ENCODE results near the gene POLR1H.

DNA sequence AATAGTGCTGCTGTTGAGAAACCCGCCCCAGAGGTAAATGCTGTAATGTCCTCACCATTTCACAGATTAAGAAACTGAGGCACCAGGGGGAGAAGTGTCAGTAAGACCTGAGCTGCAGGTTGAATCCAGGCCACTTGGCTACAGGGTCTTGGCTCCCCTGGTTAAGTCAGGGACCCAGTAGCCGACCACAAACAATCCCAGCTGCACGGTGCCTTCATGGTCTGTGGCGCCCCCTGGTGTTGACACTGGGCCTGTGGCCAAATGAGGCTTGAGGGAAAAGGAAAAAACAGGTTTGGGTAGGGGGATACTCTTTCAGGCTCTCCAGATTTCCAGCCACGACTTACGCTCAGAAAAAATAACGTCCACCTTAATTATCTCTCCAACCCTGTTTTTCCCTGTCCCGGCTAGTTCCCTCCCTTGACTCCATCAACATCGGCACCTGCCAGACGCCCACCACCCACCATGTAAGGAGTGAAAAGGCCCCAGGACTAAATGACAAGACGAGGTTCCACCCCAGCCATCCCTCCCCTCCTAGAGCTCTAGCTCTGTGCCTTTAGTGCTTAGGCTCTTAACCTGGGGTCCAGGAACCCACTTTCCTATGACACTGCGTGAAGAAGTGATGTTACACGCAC is 47.7 kb upstream of the POLR1H start:
- TF ChIP-seq POLR2AphosphoS5 (IDR thresholded peaks at IDR 0.05) (no peak), POLR2A (IDR thresholded peaks at IDR 0.05) (no peak)
- TF ChIP-seq, protein P1, sequence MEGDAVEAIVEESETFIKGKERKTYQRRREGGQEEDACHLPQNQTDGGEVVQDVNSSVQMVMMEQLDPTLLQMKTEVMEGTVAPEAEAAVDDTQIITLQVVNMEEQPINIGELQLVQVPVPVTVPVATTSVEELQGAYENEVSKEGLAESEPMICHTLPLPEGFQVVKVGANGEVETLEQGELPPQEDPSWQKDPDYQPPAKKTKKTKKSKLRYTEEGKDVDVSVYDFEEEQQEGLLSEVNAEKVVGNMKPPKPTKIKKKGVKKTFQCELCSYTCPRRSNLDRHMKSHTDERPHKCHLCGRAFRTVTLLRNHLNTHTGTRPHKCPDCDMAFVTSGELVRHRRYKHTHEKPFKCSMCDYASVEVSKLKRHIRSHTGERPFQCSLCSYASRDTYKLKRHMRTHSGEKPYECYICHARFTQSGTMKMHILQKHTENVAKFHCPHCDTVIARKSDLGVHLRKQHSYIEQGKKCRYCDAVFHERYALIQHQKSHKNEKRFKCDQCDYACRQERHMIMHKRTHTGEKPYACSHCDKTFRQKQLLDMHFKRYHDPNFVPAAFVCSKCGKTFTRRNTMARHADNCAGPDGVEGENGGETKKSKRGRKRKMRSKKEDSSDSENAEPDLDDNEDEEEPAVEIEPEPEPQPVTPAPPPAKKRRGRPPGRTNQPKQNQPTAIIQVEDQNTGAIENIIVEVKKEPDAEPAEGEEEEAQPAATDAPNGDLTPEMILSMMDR (IDR thresholded peaks at IDR 0.05), result peak in 2 of 3 donors; percentile 38 to 42
